Endometrial microvascular endothelial cells (primary cell): Measurements from ENCODE around the gene NFKBIB. TPM values are rescaled to one million over a fixed set of nuclear protein-coding genes. Genes with fewer than 3 reads are reported as not detected.
"Not testable (repeated sequence)": the region's sequence is repeated elsewhere in the genome, so short reads cannot be mapped to it uniquely, and the experiment has no call there.

Experiments used
- in situ Hi-C: cut with HindIII; loops from 2 replicates; pipeline ENCODE4 v1.10.0; 2017; ENCODE audit warnings: low sequenced_read_pairs, low pct_unique_long_range_greater_than_20kb; ENCODE audit errors: inconsistent ontology term
- total RNA-seq: library from RNA; depleted of rRNA; stranded (reverse); fragments of >200 nt; gene quantifications from one replicate; pipeline ENCODE4 v1.2.3, GENCODE V29; 2015; ENCODE audit errors: inconsistent ontology term

The NFKBIB gene
- total RNA-seq, 1 donor from 2014 or later: 31.4 TPM

- in situ Hi-C loops: no loop called here
Measured at GRCh38 chr19:38919837-38920601, 20.2 kb downstream of the NFKBIB start.

- in situ Hi-C loops: no loop called here
Measured at GRCh38 chr19:38920602-38921419, 21.0 kb downstream of the NFKBIB start.

GRCh38 chr19:38921420-38922274 lies 21.9 kb downstream of the NFKBIB start:
- in situ Hi-C loops: no loop called here

GRCh38 chr19:38922482-38922881 lies 22.7 kb downstream of the NFKBIB start:
- in situ Hi-C loops: no loop called here

GRCh38 chr19:38924388-38924787 lies 24.6 kb downstream of the NFKBIB start:
- in situ Hi-C loops: no loop called here

GRCh38 chr19:38928391-38929001 lies 28.7 kb downstream of the NFKBIB start:
- in situ Hi-C loops: no loop called here

GRCh38 chr19:38929929-38930775 lies 30.4 kb downstream of the NFKBIB start, which contains the start of gene SARS2:
TSS of gene SARS2 (minus strand) at chr19:38930763. CDS start at chr19:38930736, 27 bp downstream.
- in situ Hi-C loops: no loop called here

- in situ Hi-C loops: no loop called here
Measured at GRCh38 chr19:38930776-38931520, 31.2 kb downstream of the NFKBIB start, which contains the start of gene MRPS12. TSS of gene MRPS12 (plus strand) at chr19:38930944. CDS start at chr19:38931295, 351 bp downstream.

- in situ Hi-C loops: no loop called here
Measured at GRCh38 chr19:38931521-38931793, 31.7 kb downstream of the NFKBIB start.

GRCh38 chr19:38932425-38933179 lies 32.8 kb downstream of the NFKBIB start:
- in situ Hi-C loops: no loop called here

- in situ Hi-C loops: no loop called here
Measured at GRCh38 chr19:38933544-38933943, 33.8 kb downstream of the NFKBIB start.

- in situ Hi-C loops: no loop called here
Measured at GRCh38 chr19:38939957-38940356, 40.2 kb downstream of the NFKBIB start.

- in situ Hi-C loops: not testable (repeated sequence)
Measured at GRCh38 chr19:38941466-38941865, 41.7 kb downstream of the NFKBIB start.

- in situ Hi-C loops: no loop called here
Measured at GRCh38 chr19:38941979-38942378, 42.2 kb downstream of the NFKBIB start.

GRCh38 chr19:38942471-38943181 lies 42.9 kb downstream of the NFKBIB start:
- in situ Hi-C loops: no loop called here

GRCh38 chr19:38944981-38945506 lies 45.3 kb downstream of the NFKBIB start:
- in situ Hi-C loops: no loop called here
